ENCODE data around the gene TAL1.

Gene TAL1

GRCh38 chr1:47223921-47224675 is 7.9 kb downstream of the TAL1 start:
- Histone ChIP-seq H3K27me3 (peaks cover 89% of the 10 kb centered on the region), H3K36me3 (no peaks in the 10 kb centered on the region), H3K9me3 (no peaks in the 10 kb centered on the region), H3K4me1 (ENCODE audit: control insufficient read depth in 1 of 2, insufficient read depth in 1 of 2, low read depth in 1 of 2, low read length in 1 of 2) (peaks cover 0 to 10% of the 10 kb centered on the region in 2 experiments), H3K4me3 (ENCODE audit: low read depth in 1 of 2, low read length in 1 of 2) (no peak overlapping the region), H3K27ac (no peak overlapping the region)
- no peak for TF ChIP-seq CTCF (IDR thresholded peaks at IDR 0.05)

GRCh38 chr1:47223174-47223920 is 8.7 kb downstream of the TAL1 start:
- no peak for TF ChIP-seq CTCF (IDR thresholded peaks at IDR 0.05)
- H3K36me3 ChIP-seq, result no peaks in the 10 kb centered on the region
- no peak overlapping the region for H3K27ac ChIP-seq
- H3K9me3 ChIP-seq, result no peaks in the 10 kb centered on the region
- H3K4me1 ChIP-seq (ENCODE audit: control insufficient read depth in 1 of 2, insufficient read depth in 1 of 2, low read depth in 1 of 2, low read length in 1 of 2), result peaks cover 0 to 10% of the 10 kb centered on the region in 2 experiments
- no peak overlapping the region for H3K4me3 ChIP-seq (ENCODE audit: low read depth in 1 of 2, low read length in 1 of 2)
- H3K27me3 ChIP-seq, result peaks cover 81% of the 10 kb centered on the region

- Histone ChIP-seq H3K4me1 (ENCODE audit: control insufficient read depth in 1 of 2, insufficient read depth in 1 of 2, low read depth in 1 of 2, low read length in 1 of 2) (peaks cover 0 to 10% of the 10 kb centered on the region in 2 experiments), H3K27ac (no peak overlapping the region), H3K4me3 (ENCODE audit: low read depth in 1 of 2, low read length in 1 of 2) (no peak overlapping the region), H3K27me3 (peaks cover 72% of the 10 kb centered on the region), H3K36me3 (no peaks in the 10 kb centered on the region), H3K9me3 (no peaks in the 10 kb centered on the region)
- no peak for TF ChIP-seq CTCF (IDR thresholded peaks at IDR 0.05)
These were observed 9.5 kb downstream of the TAL1 start for GRCh38 chr1:47222476-47222875.

GRCh38 chr1:47219590-47220220 is 12.3 kb downstream of the TAL1 start:
- no peak overlapping the region for H3K4me3 ChIP-seq (ENCODE audit: low read depth in 1 of 2, low read length in 1 of 2)
- no peak overlapping the region for H3K27ac ChIP-seq
- TF ChIP-seq CTCF (IDR thresholded peaks at IDR 0.05), result no peak
- no peaks in the 10 kb centered on the region for H3K36me3 ChIP-seq
- H3K27me3 ChIP-seq, result peaks cover 45% of the 10 kb centered on the region
- no peaks in the 10 kb centered on the region for H3K9me3 ChIP-seq
- H3K4me1 ChIP-seq (ENCODE audit: control insufficient read depth in 1 of 2, insufficient read depth in 1 of 2, low read depth in 1 of 2, low read length in 1 of 2), result peaks cover 0 to 2% of the 10 kb centered on the region in 2 experiments

GRCh38 chr1:47219001-47219400 is 13.0 kb downstream of the TAL1 start:
- Histone ChIP-seq H3K27ac (no peak overlapping the region), H3K36me3 (no peaks in the 10 kb centered on the region), H3K4me3 (ENCODE audit: low read depth in 1 of 2, low read length in 1 of 2) (no peak overlapping the region), H3K27me3 (peaks cover 38% of the 10 kb centered on the region), H3K4me1 (ENCODE audit: control insufficient read depth in 1 of 2, insufficient read depth in 1 of 2, low read depth in 1 of 2, low read length in 1 of 2) (peaks cover 0 to 4% of the 10 kb centered on the region in 2 experiments), H3K9me3 (no peaks in the 10 kb centered on the region)
- no peak for TF ChIP-seq CTCF (IDR thresholded peaks at IDR 0.05)

Measured in neutrophil (primary cell).